ENCODE measurements around the gene MRPL44.
A peak's percentile ranks its signal among the peaks of the same experiment; 100 is the strongest.

Gene MRPL44

GRCh38 chr2:223957092-223957851 lies at the start of gene MRPL44:
TSS of gene MRPL44 (plus strand) at chr2:223957463. CDS start at chr2:223957473, 10 bp downstream.
- peak; percentile 96 for DNase-seq (ENCODE audit: low read depth)

GRCh38 chr2:223908304-223908998 lies 48.8 kb upstream of the MRPL44 start:
- DNase-seq (ENCODE audit: low read depth), result no peak

- no peak for DNase-seq (ENCODE audit: low read depth)
Observed at GRCh38 chr2:223909001-223909741, 48.1 kb upstream of the MRPL44 start.

- no peak for DNase-seq (ENCODE audit: low read depth)
Observed at GRCh38 chr2:223914324-223914723, 42.9 kb upstream of the MRPL44 start.

GRCh38 chr2:223915071-223915470 lies 42.2 kb upstream of the MRPL44 start:
- no peak for DNase-seq (ENCODE audit: low read depth)

- no peak for DNase-seq (ENCODE audit: low read depth)
Observed at GRCh38 chr2:223916181-223916920, 40.9 kb upstream of the MRPL44 start.

GRCh38 chr2:223918671-223919134 lies 38.6 kb upstream of the MRPL44 start:
- DNase-seq (ENCODE audit: low read depth), result no peak

- no peak for DNase-seq (ENCODE audit: low read depth)
Observed at GRCh38 chr2:223920109-223920508, 37.2 kb upstream of the MRPL44 start.

GRCh38 chr2:223921204-223921603 lies 36.1 kb upstream of the MRPL44 start:
- DNase-seq (ENCODE audit: low read depth), result no peak

- no peak for DNase-seq (ENCODE audit: low read depth)
Observed at GRCh38 chr2:223922308-223922707, 35.0 kb upstream of the MRPL44 start.

GRCh38 chr2:223923976-223924375 lies 33.3 kb upstream of the MRPL44 start:
- no peak for DNase-seq (ENCODE audit: low read depth)

- DNase-seq (ENCODE audit: low read depth), result no peak
Observed at GRCh38 chr2:223925106-223925505, 32.2 kb upstream of the MRPL44 start.

- DNase-seq (ENCODE audit: low read depth), result no peak
Observed at GRCh38 chr2:223928113-223929006, 28.9 kb upstream of the MRPL44 start.

- DNase-seq (ENCODE audit: low read depth), result no peak
Observed at GRCh38 chr2:223929571-223930102, 27.6 kb upstream of the MRPL44 start.

GRCh38 chr2:223930103-223930976 lies 26.9 kb upstream of the MRPL44 start:
- no peak for DNase-seq (ENCODE audit: low read depth)

GRCh38 chr2:223932816-223933800 lies 24.2 kb upstream of the MRPL44 start:
- DNase-seq (ENCODE audit: low read depth), result no peak

- no peak for DNase-seq (ENCODE audit: low read depth)
Observed at GRCh38 chr2:223934870-223935269, 22.4 kb upstream of the MRPL44 start.

- no peak for DNase-seq (ENCODE audit: low read depth)
Observed at GRCh38 chr2:223935459-223936125, 21.7 kb upstream of the MRPL44 start.

Data from stimulated activated CD8-positive, alpha-beta memory T cell treated with anti-CD3 and anti-CD28 coated beads, Interleukin-12 subunit alpha, Interleukin-12 subunit beta, amount 100 ng/mL, for 4 hours (primary cell).